HG02571 (cell line): Measurements from ENCODE around the gene GRM7.

ENCODE experiments used
- ATAC-seq: cut with Tn5 transposase; IDR thresholded peaks from one replicate; pipeline ENCODE4 v1.9.1; 2021; ENCODE audit warnings: mild to moderate bottlenecking, moderate library complexity; ENCODE audit not compliant: unreplicated experiment

Gene GRM7

GRCh38 chr3:7290077-7290825 lies 429.3 kb downstream of the GRM7 start:
- no peak for ATAC-seq

- ATAC-seq, result no peak
Measured at GRCh38 chr3:7292362-7292761, 431.4 kb downstream of the GRM7 start.

GRCh38 chr3:7293286-7293685 lies 432.4 kb downstream of the GRM7 start:
- ATAC-seq, result no peak

- ATAC-seq, result no peak
Measured at GRCh38 chr3:7305561-7305960, 444.6 kb downstream of the GRM7 start.

- ATAC-seq, result no peak
Measured at GRCh38 chr3:7306901-7307300, 446.0 kb downstream of the GRM7 start.

- no peak for ATAC-seq
Measured at GRCh38 chr3:7307410-7307809, 446.5 kb downstream of the GRM7 start.

GRCh38 chr3:7309641-7310102 lies 448.8 kb downstream of the GRM7 start:
- ATAC-seq, result no peak

- ATAC-seq, result no peak
Measured at GRCh38 chr3:7315037-7315436, 454.1 kb downstream of the GRM7 start.

GRCh38 chr3:7322957-7323669 lies 462.2 kb downstream of the GRM7 start:
- no peak for ATAC-seq

- ATAC-seq, result no peak
Measured at GRCh38 chr3:7328339-7328738, 467.4 kb downstream of the GRM7 start.

GRCh38 chr3:7332696-7333095 lies 471.8 kb downstream of the GRM7 start:
- ATAC-seq, result no peak

GRCh38 chr3:7333125-7333524 lies 472.2 kb downstream of the GRM7 start:
- ATAC-seq, result no peak

- no peak for ATAC-seq
Measured at GRCh38 chr3:7340795-7341194, 479.9 kb downstream of the GRM7 start.

GRCh38 chr3:7346364-7346763 lies 485.4 kb downstream of the GRM7 start:
- ATAC-seq, result no peak

GRCh38 chr3:7357101-7357500 lies 496.2 kb downstream of the GRM7 start:
- ATAC-seq, result no peak

GRCh38 chr3:7367968-7368367 lies 507.1 kb downstream of the GRM7 start:
- no peak for ATAC-seq

- no peak for ATAC-seq
Measured at GRCh38 chr3:7368597-7368996, 507.7 kb downstream of the GRM7 start.

- ATAC-seq, result no peak
Measured at GRCh38 chr3:7371693-7372572, 511.0 kb downstream of the GRM7 start.

GRCh38 chr3:7377103-7377502 lies 516.2 kb downstream of the GRM7 start:
- no peak for ATAC-seq

GRCh38 chr3:7381741-7382140 lies 520.8 kb downstream of the GRM7 start:
- no peak for ATAC-seq

GRCh38 chr3:7382293-7383010 lies 521.5 kb downstream of the GRM7 start:
- no peak for ATAC-seq
